Measurements from ENCODE around the gene CUX1.
"Not testable (repeated sequence)": the region's sequence is repeated elsewhere in the genome, so short reads cannot be mapped to it uniquely, and the experiment has no call there.

The CUX1 gene

DNA sequence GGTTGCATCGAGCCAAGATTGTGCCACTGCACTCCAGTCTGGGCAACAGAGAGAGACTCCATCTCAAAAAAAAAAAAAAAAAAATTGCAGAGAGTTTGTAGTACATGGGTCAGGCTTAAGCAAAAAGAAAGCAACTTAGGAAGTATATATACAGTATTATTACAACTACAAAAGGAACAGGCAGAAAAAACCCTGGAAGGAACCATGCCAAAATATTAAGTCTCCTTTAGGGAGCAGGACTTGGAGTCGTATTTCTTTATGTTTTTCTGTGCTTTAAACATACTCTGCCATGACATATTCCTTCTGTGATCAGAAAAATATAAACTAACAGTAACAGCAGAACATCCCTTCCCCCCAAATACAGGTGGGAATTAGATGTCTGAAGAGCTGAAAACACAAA lies 144.4 kb downstream of the CUX1 start:
- no peak for DNase-seq

- DNase-seq, result no peak
These were observed 146.3 kb downstream of the CUX1 start for GRCh38 chr7:101963693-101964092.

DNA sequence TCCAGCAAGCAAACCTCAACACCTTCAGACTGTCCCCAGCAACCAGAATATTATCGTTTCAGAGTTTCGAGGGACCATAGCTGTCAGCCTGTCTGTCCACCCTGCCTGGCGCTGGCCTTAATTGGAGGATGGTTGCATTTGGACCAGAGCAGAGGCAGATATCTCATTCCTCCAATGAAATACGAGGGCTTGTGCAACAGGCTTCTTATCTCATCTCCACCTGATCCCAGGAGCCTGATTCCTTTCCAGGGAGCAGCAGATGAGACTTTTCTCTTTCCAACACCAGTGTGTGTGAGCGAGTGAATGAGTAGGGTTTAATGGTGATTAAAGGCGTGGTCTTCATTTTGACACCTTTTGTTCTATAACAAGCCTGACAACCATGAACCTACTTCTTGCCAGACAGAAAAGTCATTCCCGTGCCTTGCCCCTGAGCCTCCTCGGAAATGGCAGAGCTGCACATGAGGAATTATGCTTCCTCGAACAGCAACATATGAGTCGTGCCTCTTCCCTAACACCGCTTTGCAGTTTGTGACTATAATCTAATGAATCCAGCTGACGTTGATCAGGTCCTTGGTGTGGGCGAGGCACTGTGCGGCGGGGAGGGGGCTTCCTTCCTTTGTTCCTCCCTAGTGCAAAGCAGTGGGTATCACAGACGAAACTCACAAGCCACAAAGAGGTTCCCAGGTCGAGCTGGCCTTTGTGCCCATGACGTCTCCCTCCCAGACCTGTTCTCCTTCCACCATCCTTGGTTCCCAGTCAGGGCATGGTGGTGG lies 147.4 kb downstream of the CUX1 start:
- DNase-seq, result no peak

DNA sequence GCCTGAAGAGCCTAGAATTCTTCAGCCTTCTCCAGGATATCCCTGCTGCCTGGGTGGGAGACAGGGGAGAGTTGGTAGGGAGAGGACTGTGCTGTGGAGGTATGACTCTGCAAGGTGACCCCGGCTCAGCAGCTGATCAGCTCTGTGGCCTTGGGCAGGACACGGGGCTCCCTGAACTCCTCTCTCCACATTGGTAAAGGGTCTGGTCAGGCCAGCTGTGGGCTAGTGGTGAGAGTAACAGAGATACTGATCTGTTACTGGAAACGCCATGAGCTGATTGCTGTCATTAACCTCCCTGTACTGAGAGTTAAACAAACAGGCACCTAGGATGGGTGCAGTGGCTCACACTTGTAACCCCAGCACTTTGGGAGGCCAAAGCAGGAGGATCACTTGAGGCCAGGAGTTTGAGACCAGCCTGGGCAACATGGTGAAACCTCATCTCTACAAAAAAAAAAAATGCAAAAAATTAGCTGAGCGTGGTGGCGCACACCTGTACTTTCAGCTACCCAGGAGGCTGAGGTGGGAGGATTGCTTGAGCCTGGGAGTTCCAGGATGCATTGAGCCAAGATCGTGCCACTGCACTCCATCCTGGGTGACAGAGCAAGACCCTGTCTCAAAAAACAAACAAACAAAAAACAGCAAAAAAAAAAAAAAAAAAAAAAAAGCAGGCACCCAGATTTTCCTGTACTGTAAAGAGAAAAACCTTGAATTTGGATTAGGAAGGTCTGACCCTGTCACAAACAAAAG lies 151.5 kb downstream of the CUX1 start:
- no peak for DNase-seq

- no peak for DNase-seq
These were observed 152.7 kb downstream of the CUX1 start for GRCh38 chr7:101969997-101970585.

DNA sequence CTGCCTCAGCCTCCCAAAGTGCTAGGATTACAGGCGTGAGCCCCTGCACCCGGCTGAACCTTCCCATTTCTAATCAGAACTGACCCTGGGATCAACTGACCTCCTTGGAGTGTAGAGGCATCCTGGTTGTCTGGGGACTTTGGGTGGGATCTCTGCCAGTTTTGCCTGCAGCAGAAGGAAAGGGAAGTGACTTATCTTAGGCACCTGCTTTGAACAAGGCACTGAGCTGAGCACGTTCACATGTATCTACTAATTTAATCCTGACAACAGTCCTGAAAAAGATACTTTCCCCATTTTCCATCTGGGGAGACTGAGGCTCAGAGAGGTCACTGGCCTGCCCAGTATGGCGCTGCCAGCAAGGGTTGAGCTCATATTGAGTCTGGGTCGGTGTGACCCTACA lies 153.4 kb downstream of the CUX1 start:
- DNase-seq, result no peak

DNA sequence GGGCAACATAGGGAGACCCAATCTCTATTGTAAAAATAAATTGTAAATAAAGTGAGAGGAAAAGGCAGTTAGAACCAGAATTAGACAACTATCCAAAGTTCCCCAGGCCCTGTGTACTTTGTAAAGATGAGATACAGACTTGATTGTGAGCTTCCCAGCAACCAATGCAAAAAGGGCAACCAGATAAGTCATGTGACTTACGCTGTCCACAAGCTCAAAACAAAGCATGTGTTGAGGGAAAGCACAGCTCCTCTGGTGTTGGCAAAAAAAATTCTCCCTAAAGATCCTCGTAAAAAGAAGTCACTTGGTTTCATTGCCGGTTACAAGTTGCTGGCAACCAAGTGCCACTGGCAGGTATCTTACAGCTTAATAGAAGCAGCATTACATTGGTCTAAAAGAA lies 154.0 kb downstream of the CUX1 start:
- DNase-seq, result no peak

GRCh38 chr7:101972627-101973026 lies 155.2 kb downstream of the CUX1 start:
- no peak for DNase-seq

DNA sequence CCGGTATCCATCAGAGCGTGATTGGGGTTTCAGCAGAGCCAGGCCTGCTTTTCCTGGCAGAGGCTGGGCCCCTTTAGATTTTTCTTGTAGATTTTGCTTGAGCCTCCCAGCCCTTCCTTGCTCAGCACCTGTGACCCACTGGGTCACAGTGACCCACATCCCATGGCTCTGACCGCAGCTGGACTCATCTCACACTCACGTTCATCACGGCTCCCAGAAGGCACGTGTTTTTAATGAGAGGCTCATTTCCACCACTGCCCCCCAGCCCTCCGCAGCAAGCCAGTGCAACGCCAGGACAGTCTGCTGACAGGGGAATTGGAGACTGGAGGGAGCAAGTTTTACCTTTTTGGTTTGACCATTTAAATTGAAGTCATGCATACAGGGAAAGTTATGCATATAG lies 155.7 kb downstream of the CUX1 start:
- DNase-seq, result no peak

DNA sequence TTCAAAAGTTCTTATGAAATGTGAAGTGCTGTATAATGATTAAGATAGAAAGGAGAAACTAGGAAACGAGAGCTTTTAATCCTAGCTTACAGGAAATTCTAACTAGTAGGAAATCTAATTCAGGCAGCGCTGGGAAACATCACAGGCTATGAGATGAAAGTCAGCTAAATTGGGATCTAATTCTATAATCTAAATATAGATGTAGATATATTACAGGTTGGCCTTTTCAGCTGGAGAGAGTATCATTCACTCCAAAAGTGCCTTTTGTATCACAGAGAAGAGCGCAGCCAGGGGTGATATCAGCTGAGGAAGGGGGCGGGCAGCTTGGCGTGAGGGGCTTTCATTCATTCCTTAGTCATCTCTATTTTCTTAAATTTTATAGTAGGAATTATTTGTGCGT lies 157.0 kb downstream of the CUX1 start:
- DNase-seq, result no peak

GRCh38 chr7:101975046-101975445 lies 157.6 kb downstream of the CUX1 start:
- no peak for DNase-seq

GRCh38 chr7:101976411-101976810 lies 159.0 kb downstream of the CUX1 start:
- DNase-seq, result no peak

DNA sequence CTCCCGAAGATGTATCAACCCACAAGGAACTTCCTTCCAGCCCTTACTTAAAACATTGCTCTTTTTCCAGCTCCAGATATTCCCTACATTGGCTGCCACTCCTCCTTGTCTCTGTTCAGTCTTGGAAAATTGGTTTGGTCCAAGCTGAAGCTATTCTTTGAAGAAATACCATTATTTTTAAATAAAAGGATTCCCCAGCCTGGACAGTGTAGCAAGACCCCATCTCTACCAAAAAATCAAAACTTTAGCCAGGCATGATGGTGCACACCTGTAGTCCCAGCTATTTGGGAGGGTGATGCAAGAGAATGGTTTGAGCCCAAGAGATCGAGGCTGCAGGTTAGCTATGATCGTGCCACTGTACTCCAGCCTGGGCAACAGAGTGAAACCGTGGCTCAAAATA lies 159.8 kb downstream of the CUX1 start:
- DNase-seq, result no peak

- no peak for DNase-seq
These were observed 161.3 kb downstream of the CUX1 start for GRCh38 chr7:101978683-101979082.

- DNase-seq, result no peak
These were observed 165.9 kb downstream of the CUX1 start for GRCh38 chr7:101983147-101983811.

DNA sequence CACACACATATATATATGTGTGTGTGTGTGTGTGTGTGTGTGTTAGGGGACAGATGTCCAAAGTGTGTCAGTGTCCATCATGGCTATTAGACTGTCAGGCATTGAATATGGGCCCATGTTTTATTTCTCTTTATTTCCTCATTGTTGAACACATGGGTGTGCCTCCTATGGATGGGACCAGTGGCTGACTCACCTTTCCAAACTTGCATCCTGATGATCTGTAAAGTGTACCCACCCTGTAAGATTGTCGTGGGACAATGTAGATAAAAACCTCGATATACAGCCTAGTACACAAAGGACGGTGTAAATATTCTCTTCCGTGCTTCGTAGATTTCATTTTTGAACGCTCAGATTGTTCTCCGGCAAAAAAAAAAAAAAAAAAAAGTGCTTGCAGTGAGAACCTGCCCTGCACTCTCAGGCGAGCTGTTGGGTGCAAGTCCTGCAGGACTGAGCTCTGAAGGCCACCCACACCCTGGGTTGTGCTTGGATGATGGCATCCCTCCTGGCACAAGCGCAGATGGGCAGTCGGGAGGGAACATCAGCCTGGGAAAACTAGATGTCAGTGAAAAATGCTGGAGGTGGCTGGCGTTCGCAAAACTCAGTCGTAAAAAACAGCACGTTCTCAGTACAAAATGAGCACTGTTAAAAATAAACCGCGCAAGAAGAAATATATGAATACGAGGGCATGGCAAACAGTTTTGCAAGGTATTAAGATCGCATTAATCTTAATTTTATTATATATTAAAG lies 166.9 kb downstream of the CUX1 start:
- DNase-seq, result no peak

GRCh38 chr7:101985057-101985902 lies 167.9 kb downstream of the CUX1 start:
- no peak for DNase-seq

- DNase-seq, result no peak
These were observed 168.7 kb downstream of the CUX1 start for GRCh38 chr7:101985903-101986734.

GRCh38 chr7:101987494-101987893 lies 170.1 kb downstream of the CUX1 start:
- no peak for DNase-seq

GRCh38 chr7:101988060-101988459 lies 170.6 kb downstream of the CUX1 start:
- DNase-seq, result not testable (repeated sequence)

- no peak for DNase-seq
These were observed 171.1 kb downstream of the CUX1 start for GRCh38 chr7:101988513-101988912.
